Measurements from ENCODE around the gene CCDC70.

- no peak for TF ChIP-seq EP300 (IDR thresholded peaks at IDR 0.05)
- no peak for TF ChIP-seq CTCF (IDR thresholded peaks at IDR 0.05)
- no peak for TF ChIP-seq POLR2A (IDR thresholded peaks at IDR 0.05)
These were observed 32.5 kb downstream of the CCDC70 start for GRCh38 chr13:51894239-51894638.
